Measurements from ENCODE around the gene ITFG1.

DNA sequence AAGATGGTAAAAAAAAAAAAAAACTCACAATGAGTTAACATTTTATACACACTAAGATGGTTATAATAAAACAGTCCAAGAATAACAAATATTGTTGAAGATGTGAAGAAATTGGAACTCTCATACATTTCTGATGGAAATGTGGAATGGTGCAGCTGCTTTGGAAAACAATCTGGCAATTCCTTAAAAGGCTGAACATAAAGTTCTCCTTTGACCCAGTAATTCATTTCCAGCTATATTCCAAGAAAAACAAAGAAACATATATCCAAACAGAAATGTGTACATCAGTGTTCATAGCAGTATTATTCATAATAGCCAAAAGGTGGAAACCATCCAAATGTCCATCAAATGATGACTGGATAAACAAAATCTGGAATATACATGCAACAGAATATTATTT is 219.8 kb downstream of the ITFG1 start:
- TF ChIP-seq, protein P1, sequence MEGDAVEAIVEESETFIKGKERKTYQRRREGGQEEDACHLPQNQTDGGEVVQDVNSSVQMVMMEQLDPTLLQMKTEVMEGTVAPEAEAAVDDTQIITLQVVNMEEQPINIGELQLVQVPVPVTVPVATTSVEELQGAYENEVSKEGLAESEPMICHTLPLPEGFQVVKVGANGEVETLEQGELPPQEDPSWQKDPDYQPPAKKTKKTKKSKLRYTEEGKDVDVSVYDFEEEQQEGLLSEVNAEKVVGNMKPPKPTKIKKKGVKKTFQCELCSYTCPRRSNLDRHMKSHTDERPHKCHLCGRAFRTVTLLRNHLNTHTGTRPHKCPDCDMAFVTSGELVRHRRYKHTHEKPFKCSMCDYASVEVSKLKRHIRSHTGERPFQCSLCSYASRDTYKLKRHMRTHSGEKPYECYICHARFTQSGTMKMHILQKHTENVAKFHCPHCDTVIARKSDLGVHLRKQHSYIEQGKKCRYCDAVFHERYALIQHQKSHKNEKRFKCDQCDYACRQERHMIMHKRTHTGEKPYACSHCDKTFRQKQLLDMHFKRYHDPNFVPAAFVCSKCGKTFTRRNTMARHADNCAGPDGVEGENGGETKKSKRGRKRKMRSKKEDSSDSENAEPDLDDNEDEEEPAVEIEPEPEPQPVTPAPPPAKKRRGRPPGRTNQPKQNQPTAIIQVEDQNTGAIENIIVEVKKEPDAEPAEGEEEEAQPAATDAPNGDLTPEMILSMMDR (IDR thresholded peaks at IDR 0.05), result no peak
- no peak for TF ChIP-seq POLR2A (IDR thresholded peaks at IDR 0.05)

Data from body of pancreas (tissue), 4 donors.